Ecto neural progenitor cell (in vitro differentiated cells): ENCODE results near the gene DDX41.

Source experiments
- DNase-seq: peaks from one replicate; pipeline ENCODE4 v3.0.0-alpha.2; 2018; ENCODE audit warnings: low spot score

Gene DDX41

GRCh38 chr5:177513500-177513899 is 3.3 kb downstream of the DDX41 start:
- no peak for DNase-seq

GRCh38 chr5:177512736-177513380 is 3.9 kb downstream of the DDX41 start:
- no peak for DNase-seq

GRCh38 chr5:177511796-177512675 is 4.7 kb downstream of the DDX41 start:
- DNase-seq, result no peak

GRCh38 chr5:177511181-177511580 is 5.6 kb downstream of the DDX41 start:
- no peak for DNase-seq

GRCh38 chr5:177510567-177511053 is 6.2 kb downstream of the DDX41 start:
- no peak for DNase-seq

GRCh38 chr5:177509991-177510566 is 6.7 kb downstream of the DDX41 start:
- DNase-seq, result no peak

GRCh38 chr5:177509381-177509951 is 7.3 kb downstream of the DDX41 start, which contains the start of gene DOK3:
Gene DOK3 (minus strand): TSS chr5:177509826. CDS start chr5:177509540, 286 bp downstream.
- no peak for DNase-seq

GRCh38 chr5:177508837-177509236 is 7.9 kb downstream of the DDX41 start:
- DNase-seq, result no peak

GRCh38 chr5:177508221-177508611 is 8.5 kb downstream of the DDX41 start:
- DNase-seq, result no peak

GRCh38 chr5:177507596-177508220 is 9.1 kb downstream of the DDX41 start:
- DNase-seq, result no peak

- DNase-seq, result no peak
Measured at GRCh38 chr5:177507165-177507564, 9.6 kb downstream of the DDX41 start.

- DNase-seq, result no peak
Measured at GRCh38 chr5:177505075-177505474, 11.7 kb downstream of the DDX41 start.

GRCh38 chr5:177504086-177505056 is 12.4 kb downstream of the DDX41 start:
- DNase-seq, result no peak

GRCh38 chr5:177503351-177504085 is 13.2 kb downstream of the DDX41 start:
- DNase-seq, result no peak

- no peak for DNase-seq
Measured at GRCh38 chr5:177502886-177503285, 13.9 kb downstream of the DDX41 start.

GRCh38 chr5:177501874-177502678 is 14.7 kb downstream of the DDX41 start:
- DNase-seq, result no peak

GRCh38 chr5:177500685-177501522 is 15.9 kb downstream of the DDX41 start:
- DNase-seq, result peak; percentile 94

- DNase-seq, result no peak
Measured at GRCh38 chr5:177499842-177500241, 16.9 kb downstream of the DDX41 start.
